Measurements from ENCODE around the gene UNC5CL.

DNA sequence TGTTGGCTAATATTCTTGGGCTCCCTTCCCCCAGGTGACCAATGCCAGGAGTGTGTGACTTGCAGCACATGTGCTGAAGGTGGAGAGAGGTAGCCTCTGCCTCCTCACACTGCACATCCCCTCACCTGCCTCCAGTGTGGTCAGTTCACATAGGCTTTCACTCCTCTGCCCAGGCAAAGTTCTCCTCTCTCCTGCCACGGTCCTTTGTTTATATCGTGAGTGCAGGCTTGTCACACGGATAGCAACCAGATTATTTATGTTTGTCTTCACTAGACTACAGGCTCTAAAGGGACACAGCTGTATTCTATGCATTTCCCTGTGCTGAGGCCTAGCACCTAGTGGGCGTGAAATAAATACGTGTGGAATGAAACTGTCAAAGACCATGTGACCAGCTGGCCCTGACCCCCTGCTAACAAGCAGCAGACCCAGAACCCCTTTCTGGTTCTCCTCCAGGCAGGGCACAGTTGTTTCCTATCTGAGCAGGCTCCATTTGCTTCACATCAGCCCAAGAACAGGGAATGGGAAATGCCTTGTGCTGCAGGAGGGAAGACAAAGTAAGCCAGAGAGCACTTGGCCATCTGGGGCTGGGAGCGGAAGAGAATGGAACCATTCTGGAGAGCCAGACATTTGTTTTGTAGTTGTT, 42.3 kb downstream of the UNC5CL start:
- TF ChIP-seq, protein P1, sequence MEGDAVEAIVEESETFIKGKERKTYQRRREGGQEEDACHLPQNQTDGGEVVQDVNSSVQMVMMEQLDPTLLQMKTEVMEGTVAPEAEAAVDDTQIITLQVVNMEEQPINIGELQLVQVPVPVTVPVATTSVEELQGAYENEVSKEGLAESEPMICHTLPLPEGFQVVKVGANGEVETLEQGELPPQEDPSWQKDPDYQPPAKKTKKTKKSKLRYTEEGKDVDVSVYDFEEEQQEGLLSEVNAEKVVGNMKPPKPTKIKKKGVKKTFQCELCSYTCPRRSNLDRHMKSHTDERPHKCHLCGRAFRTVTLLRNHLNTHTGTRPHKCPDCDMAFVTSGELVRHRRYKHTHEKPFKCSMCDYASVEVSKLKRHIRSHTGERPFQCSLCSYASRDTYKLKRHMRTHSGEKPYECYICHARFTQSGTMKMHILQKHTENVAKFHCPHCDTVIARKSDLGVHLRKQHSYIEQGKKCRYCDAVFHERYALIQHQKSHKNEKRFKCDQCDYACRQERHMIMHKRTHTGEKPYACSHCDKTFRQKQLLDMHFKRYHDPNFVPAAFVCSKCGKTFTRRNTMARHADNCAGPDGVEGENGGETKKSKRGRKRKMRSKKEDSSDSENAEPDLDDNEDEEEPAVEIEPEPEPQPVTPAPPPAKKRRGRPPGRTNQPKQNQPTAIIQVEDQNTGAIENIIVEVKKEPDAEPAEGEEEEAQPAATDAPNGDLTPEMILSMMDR (conservative IDR thresholded peaks at IDR 0.05; ENCODE audit: low read length), result no peak
- TF ChIP-seq EZH2phosphoT487 (IDR thresholded peaks at IDR 0.05; ENCODE audit: borderline replicate concordance), result no peak
